Anterior cingulate cortex (tissue), 58 donors: ENCODE data around the gene CWH43.
"Not testable (repeated sequence)": the region's sequence is repeated elsewhere in the genome, so short reads cannot be mapped to it uniquely, and the experiment has no call there.

Source experiments
- DNase-seq, 58 donors: peaks; one replicate each; lab custom pipeline; 2025; lab: John Stamatoyannopoulos, UW

CWH43 gene

GRCh38 chr4:49092608-49093135 lies 106.6 kb downstream of the CWH43 start:
- DNase-seq = not testable (repeated sequence)

GRCh38 chr4:49096215-49096614 lies 110.1 kb downstream of the CWH43 start:
- DNase-seq = not testable (repeated sequence)

GRCh38 chr4:49096627-49097026 lies 110.6 kb downstream of the CWH43 start:
- not testable (repeated sequence) for DNase-seq

- DNase-seq = not testable (repeated sequence)
Observed at GRCh38 chr4:49097071-49097470, 111.0 kb downstream of the CWH43 start.

GRCh38 chr4:49097505-49097904 lies 111.4 kb downstream of the CWH43 start:
- DNase-seq = not testable (repeated sequence)

GRCh38 chr4:49098034-49098759 lies 112.1 kb downstream of the CWH43 start:
- not testable (repeated sequence) for DNase-seq

- DNase-seq = not testable (repeated sequence)
Observed at GRCh38 chr4:49099831-49100444, 113.9 kb downstream of the CWH43 start.

- DNase-seq = not testable (repeated sequence)
Observed at GRCh38 chr4:49102344-49102898, 116.3 kb downstream of the CWH43 start.

- not testable (repeated sequence) for DNase-seq
Observed at GRCh38 chr4:49103436-49104136, 117.5 kb downstream of the CWH43 start.

GRCh38 chr4:49104231-49104930 lies 118.3 kb downstream of the CWH43 start:
- DNase-seq = not testable (repeated sequence)

- not testable (repeated sequence) for DNase-seq
Observed at GRCh38 chr4:49105248-49105904, 119.3 kb downstream of the CWH43 start.

GRCh38 chr4:49107262-49107661 lies 121.2 kb downstream of the CWH43 start:
- DNase-seq = not testable (repeated sequence)

- DNase-seq = not testable (repeated sequence)
Observed at GRCh38 chr4:49108183-49108978, 122.3 kb downstream of the CWH43 start.

GRCh38 chr4:49109567-49110166 lies 123.6 kb downstream of the CWH43 start:
- not testable (repeated sequence) for DNase-seq

GRCh38 chr4:49110579-49110978 lies 124.5 kb downstream of the CWH43 start:
- not testable (repeated sequence) for DNase-seq
